ENCODE data around the gene CCDC92. TPM values are rescaled to one million over a fixed set of nuclear protein-coding genes. Genes with fewer than 3 reads are reported as not detected.

The CCDC92 gene
- total RNA-seq, 4 donors from 2014 or later, result 14.8 to 48.8 (median 21.1) TPM

GRCh38 chr12:123973552-123974341 is 1.1 kb upstream of the CCDC92 start:
- TF ChIP-seq EP300 (IDR thresholded peaks at IDR 0.05; ENCODE audit: low read depth) (no peak), POLR2AphosphoS5 (IDR thresholded peaks at IDR 0.05) (no peak), POLR2A (IDR thresholded peaks at IDR 0.05) (peak; percentile 16), CTCF (IDR thresholded peaks at IDR 0.05) (no peak)
- 1 to 10% methylated on average over 4 to 66 of the region's 69 CpGs for WGBS, 2 donors (ENCODE audit: low coverage in 1 of 2)
- Histone ChIP-seq H3K27ac (peak overlapping the region; percentile 98 to 100 (median 99)), H3K4me3 (peak overlapping the region; percentile 77 to 100 (median 98)), H3K9me3 (no peaks in the 10 kb centered on the region), H3K4me1 (peaks cover 6 to 29% (median 18%) of the 10 kb centered on the region in 4 donors), H3K27me3 (no peaks in the 10 kb centered on the region), H3K36me3 (peaks cover 0 to 6% (median 0%) of the 10 kb centered on the region in 4 donors)
- intact Hi-C loops (cut with DNase I; ENCODE audit: low total_unique reads) (no loop called here), in situ Hi-C loops (cut with MboI; ENCODE audit: low pct_ligation_motif_present in 1 of 4, low pct_unique_long_range_greater_than_20kb in 1 of 4, low sequenced_read_pairs in 3 of 4) (no loop called here)
- DNase-seq, result peak; percentile 55

DNA sequence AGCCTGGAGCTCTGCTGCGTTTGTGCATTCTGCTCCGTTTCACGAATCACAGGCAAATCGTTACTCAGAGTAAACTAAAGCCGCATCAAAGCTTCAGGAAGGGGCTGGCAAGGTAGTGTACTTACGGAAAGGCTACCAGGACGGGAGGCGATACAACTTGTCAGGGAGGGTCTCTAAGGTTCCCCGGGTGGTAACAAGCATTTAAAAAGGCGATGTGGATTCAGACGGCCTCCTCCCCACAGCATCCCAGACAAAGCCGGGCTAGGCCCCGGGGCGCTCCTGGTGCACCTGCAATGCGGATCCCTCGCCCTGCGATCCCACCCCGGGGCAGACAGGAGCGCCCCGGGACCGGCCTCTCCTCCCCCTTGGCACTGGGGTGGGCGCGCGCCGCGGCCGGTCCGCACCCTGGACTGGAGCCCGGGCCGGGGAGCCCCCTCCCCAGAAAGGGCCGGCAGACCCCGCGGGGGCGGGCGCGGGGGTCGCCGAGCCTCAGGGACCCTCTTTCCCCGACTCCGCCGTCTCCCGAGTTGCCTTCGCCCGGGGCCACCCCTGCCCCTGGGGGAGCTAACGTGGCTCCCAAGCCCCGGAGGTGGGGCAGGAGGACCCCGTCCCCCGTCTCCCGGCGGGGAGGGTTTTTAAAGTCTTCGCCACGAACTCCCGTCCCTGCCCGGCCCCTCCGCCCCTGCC is 718 bp downstream of the CCDC92 start:
- intact Hi-C loops (cut with DNase I; ENCODE audit: low total_unique reads), result no loop called here

GRCh38 chr12:123971449-123971769 is 1.2 kb downstream of the CCDC92 start:
- H3K27ac ChIP-seq, result peak overlapping the region; percentile 98 to 100 (median 99)
- H3K36me3 ChIP-seq, result peaks cover 0 to 3% (median 0%) of the 10 kb centered on the region in 4 donors
- peak overlapping the region; percentile 98 to 100 (median 98) for H3K4me3 ChIP-seq
- peaks cover 6 to 29% (median 18%) of the 10 kb centered on the region in 4 donors for H3K4me1 ChIP-seq
- TF ChIP-seq EP300 (IDR thresholded peaks at IDR 0.05; ENCODE audit: low read depth) (no peak), POLR2AphosphoS5 (IDR thresholded peaks at IDR 0.05) (peak in 1 of 3 donors; percentile 68)
- DNase-seq, result no peak
- in situ Hi-C loops (cut with MboI; ENCODE audit: low pct_ligation_motif_present in 1 of 4, low pct_unique_long_range_greater_than_20kb in 1 of 4, low sequenced_read_pairs in 3 of 4) (no loop called here), intact Hi-C loops (cut with DNase I; ENCODE audit: low total_unique reads) (no loop called here)
- H3K27me3 ChIP-seq, result no peaks in the 10 kb centered on the region
- no peaks in the 10 kb centered on the region for H3K9me3 ChIP-seq
- WGBS, 2 donors (ENCODE audit: low coverage in 1 of 2), result 17 to 21% methylated on average over 10 of the region's 10 CpGs

More for the DNA sequence above, 718 bp downstream of the CCDC92 start:
- H3K27ac ChIP-seq, result peak overlapping the region; percentile 98 to 100 (median 99)
- DNase-seq, result peak; percentile 49
- 1 to 4% methylated on average over 4 to 48 of the region's 55 CpGs for WGBS, 2 donors (ENCODE audit: low coverage in 1 of 2)
- H3K4me1 ChIP-seq, result peaks cover 6 to 29% (median 18%) of the 10 kb centered on the region in 4 donors
- in situ Hi-C loops (cut with MboI; ENCODE audit: low pct_ligation_motif_present in 1 of 4, low pct_unique_long_range_greater_than_20kb in 1 of 4, low sequenced_read_pairs in 3 of 4), result no loop called here
- H3K27me3 ChIP-seq, result no peaks in the 10 kb centered on the region
- no peak for TF ChIP-seq CTCF (IDR thresholded peaks at IDR 0.05)
- peak; percentile 20 for TF ChIP-seq POLR2A (IDR thresholded peaks at IDR 0.05)
- no peak for TF ChIP-seq EP300 (IDR thresholded peaks at IDR 0.05; ENCODE audit: low read depth)
- TF ChIP-seq POLR2AphosphoS5 (IDR thresholded peaks at IDR 0.05), result peak in 1 of 3 donors; percentile 47
- peak overlapping the region; percentile 98 to 100 (median 98) for H3K4me3 ChIP-seq
- H3K36me3 ChIP-seq, result peaks cover 0 to 3% (median 0%) of the 10 kb centered on the region in 4 donors
- H3K9me3 ChIP-seq, result no peaks in the 10 kb centered on the region

GRCh38 chr12:123967121-123967586 is 5.5 kb downstream of the CCDC92 start:
- Histone ChIP-seq H3K27ac (no peak overlapping the region), H3K27me3 (no peaks in the 10 kb centered on the region), H3K4me3 (no peak overlapping the region), H3K36me3 (peaks cover 0 to 3% (median 0%) of the 10 kb centered on the region in 4 donors), H3K4me1 (peaks cover 0 to 30% (median 9%) of the 10 kb centered on the region in 4 donors), H3K9me3 (no peaks in the 10 kb centered on the region)
- in situ Hi-C loops (cut with MboI; ENCODE audit: low pct_ligation_motif_present in 1 of 4, low pct_unique_long_range_greater_than_20kb in 1 of 4, low sequenced_read_pairs in 3 of 4), result no loop called here
- TF ChIP-seq POLR2AphosphoS5 (IDR thresholded peaks at IDR 0.05), result no peak
- TF ChIP-seq EP300 (IDR thresholded peaks at IDR 0.05; ENCODE audit: low read depth), result no peak
- TF ChIP-seq POLR2A (IDR thresholded peaks at IDR 0.05), result no peak
- TF ChIP-seq CTCF (IDR thresholded peaks at IDR 0.05), result no peak
- WGBS, 2 donors (ENCODE audit: low coverage in 1 of 2), result 88 to 93% methylated on average over 5 to 8 of the region's 8 CpGs
- intact Hi-C loops (cut with DNase I; ENCODE audit: low total_unique reads), result loop anchor here (1.0 kb wide), 1 partner anchor 16 kb away; no protein-coding TSS in a partner anchor
- DNase-seq, result no peak
